Measurements from ENCODE around the gene OSBPL5.
"Not testable (repeated sequence)": the region's sequence is repeated elsewhere in the genome, so short reads cannot be mapped to it uniquely, and the experiment has no call there.

OSBPL5 gene

GRCh38 chr11:3181725-3182461 is 16.8 kb upstream of the OSBPL5 start:
- no peak for DNase-seq (ENCODE audit: low spot score)

GRCh38 chr11:3180869-3181268 is 15.8 kb upstream of the OSBPL5 start:
- DNase-seq (ENCODE audit: low spot score): no peak

DNA sequence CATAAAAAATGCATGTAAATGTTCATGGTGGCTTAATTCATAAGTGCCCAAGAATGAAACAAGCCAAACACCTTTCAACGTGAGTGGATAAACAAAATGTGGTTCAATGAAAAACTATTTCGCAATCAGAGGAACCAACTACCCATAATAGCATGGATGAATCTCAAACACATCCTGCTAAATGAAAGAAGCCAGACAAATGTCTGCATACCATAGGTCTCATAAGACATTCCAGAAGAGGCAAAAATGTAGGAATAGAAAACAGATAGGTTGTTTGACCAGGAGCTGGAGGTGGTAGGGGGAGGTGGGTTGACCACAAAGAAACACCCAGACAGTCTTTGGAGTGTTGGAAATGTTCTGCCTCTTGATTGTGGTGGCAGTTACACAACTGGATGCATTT is 13.2 kb upstream of the OSBPL5 start:
- DNase-seq (ENCODE audit: low spot score): no peak

DNA sequence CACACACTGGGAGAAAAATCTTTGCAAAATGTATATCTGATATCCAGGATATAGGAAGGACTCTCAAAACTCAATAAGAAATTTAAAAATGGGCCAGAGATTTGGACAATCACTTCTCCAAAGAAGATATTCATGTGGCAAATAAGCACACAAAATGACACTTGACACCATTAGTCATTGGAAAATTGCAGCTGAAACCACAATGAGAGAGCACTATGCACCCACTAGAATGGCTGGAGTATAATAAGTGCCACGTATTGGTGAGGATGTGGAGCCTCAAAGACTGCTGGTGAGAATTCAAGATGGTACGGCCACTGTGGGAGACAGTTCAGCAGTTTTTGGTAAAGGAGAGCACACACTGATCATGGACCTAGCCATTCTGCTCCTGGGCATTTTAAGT is 12.8 kb upstream of the OSBPL5 start:
- no peak for DNase-seq (ENCODE audit: low spot score)

DNA sequence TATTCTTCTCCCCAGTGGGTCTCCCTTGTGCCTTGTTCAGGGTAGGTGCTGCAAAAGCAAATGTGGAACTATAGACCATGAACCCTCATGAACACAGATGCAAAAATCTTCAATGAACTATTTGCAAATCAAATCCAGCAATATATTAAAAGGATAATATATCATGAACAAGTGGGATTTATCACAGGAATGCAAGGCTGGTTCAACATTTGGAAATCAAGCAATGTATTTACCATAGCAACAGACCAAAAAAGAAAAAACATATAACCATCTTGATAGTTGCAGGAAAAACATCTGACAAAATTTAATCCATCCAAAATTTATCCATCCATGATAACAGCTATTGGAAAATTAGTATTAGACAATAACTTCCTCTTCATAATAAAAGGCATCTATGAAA is 11.4 kb upstream of the OSBPL5 start:
- DNase-seq (ENCODE audit: low spot score): no peak

- no peak for DNase-seq (ENCODE audit: low spot score)
Observed at GRCh38 chr11:3175194-3175593, 10.1 kb upstream of the OSBPL5 start.

GRCh38 chr11:3174387-3174786 is 9.3 kb upstream of the OSBPL5 start:
- DNase-seq (ENCODE audit: low spot score): no peak

DNA sequence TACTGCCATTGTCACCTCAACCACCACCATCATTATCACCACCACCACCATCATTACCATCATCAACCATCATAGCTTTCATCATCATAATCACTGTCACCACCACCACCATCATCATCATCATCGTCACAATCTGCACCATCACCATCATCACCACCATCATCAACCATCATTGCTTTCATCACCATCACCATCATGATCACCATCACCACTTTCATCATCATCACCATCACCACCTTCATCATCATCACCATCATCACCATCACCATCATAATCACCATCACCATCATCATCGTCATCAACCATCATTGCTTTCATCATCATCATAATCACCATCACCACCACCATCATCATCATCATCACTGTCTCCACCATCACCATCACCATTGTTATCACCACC is 8.7 kb upstream of the OSBPL5 start:
- no peak for DNase-seq (ENCODE audit: low spot score)

DNA sequence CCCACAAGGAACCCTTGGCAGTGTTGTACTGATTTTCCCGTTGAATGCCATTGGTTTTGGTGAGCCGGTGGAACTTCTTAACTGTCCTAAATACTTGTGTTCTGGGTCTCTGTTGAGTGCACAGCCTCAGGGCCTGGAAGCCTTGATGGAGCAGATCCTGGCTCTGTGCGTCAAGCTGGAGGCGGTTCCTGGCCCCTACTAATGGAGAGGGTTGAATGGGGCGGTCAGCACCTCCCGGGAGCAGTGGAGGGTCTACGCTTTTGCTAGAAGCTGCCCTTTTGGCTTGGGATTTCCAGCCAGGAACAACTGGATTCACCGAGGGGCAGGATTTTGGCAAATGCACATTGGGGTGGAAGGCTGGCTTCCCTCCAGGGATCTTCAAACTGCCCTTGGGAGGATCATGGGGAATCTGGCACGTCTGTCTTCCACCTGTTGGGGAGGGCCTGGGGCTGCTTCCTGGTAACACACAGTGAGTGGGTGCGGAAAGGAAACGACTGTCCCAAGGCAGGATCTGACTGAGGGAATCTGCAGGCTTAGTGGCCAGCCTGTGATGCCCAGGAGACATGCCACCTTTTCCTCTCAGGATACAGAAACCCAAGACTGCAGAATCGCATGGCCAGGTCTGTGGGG is 6.9 kb upstream of the OSBPL5 start:
- DNase-seq (ENCODE audit: low spot score): no peak

GRCh38 chr11:3170756-3171650 is 5.9 kb upstream of the OSBPL5 start:
- DNase-seq (ENCODE audit: low spot score): no peak

DNA sequence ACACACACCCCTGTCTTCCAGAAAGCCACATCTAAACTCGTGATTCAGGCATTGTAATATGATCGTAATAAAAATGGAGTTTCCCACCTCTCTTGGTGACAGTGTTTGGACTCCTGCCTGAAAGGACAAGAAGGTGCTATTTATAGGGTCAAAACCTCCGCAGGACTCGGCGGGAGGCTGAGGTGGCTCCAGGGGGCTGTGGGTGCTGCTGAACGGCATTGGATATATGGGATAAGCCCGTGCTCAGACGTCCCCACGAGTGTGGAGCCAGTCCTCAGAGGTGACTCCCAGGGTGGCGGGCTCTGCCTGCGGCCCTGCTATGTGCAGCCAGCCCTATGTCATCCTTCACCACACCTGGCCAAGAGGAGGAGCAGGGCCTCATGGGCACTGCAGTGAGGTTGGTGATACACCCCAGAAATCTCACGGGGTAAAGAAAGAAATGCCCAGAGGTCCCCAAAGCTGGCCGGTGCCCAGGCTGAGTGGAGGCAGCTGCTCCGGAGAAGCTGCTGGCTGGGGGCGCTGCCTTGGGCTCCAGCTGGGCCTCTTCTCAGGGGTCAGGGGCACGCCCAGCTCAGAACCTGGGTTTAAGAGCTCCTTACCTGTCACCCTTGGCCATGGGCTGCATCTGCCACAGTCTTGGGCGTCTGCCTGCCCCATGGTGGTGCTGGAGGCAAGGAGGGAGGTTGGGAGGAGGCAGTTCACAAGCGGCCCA is 5.1 kb upstream of the OSBPL5 start:
- no peak for DNase-seq (ENCODE audit: low spot score)

GRCh38 chr11:3169255-3170043 is 4.3 kb upstream of the OSBPL5 start:
- no peak for DNase-seq (ENCODE audit: low spot score)

GRCh38 chr11:3168742-3169254 is 3.7 kb upstream of the OSBPL5 start:
- not testable (repeated sequence) for DNase-seq (ENCODE audit: low spot score)

DNA sequence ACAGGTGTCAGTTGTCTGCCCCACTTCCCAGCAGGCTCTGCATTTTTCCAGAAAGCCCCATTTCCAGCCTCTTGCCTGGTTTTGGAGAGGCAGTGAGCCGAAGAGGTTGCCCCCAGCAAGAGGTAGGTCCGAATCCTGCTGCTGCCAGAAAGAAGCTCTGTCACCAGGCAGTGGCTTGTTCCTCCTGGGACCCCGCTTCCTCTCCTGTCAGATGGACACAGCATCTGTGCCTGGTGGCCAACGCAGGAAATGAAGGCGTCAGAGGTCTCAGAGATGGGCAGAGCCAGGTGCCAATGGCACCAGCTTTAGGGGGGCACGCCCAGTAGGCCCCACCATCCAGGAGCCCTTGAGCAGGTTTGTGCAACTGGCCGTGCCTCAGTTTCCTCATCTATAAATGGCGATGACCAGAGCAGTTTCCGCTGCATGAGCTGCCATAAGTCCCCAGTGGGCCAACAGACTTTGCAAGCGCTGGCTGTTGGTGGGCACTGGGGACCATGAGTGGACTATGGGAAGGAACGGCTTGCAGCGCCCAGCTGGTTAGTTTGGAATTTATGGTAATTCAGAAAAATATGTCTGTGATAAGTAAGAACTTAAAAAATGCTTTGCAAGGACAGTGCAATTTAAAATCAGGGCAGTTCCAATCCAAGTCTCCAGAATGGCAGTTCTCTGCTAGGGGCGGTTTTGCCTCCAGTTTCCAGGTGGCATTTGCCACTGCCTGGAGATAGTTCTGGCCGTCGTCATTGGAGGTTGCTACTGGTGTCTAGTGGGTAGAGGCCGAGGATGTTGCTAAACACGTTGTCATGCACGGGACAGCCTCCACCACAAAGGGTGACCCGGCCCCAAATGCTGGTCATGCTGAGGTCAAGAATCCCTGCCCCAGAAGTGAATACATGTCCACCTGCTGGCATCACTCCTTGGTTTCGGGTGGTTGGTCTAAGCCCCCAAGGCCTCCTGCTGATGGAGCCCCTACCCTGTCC is 2.3 kb upstream of the OSBPL5 start:
- DNase-seq (ENCODE audit: low spot score): no peak

GRCh38 chr11:3166268-3167142 is 1.4 kb upstream of the OSBPL5 start:
- DNase-seq (ENCODE audit: low spot score): no peak

- no peak for DNase-seq (ENCODE audit: low spot score)
Observed at GRCh38 chr11:3165916-3166267, 782 bp upstream of the OSBPL5 start.

DNA sequence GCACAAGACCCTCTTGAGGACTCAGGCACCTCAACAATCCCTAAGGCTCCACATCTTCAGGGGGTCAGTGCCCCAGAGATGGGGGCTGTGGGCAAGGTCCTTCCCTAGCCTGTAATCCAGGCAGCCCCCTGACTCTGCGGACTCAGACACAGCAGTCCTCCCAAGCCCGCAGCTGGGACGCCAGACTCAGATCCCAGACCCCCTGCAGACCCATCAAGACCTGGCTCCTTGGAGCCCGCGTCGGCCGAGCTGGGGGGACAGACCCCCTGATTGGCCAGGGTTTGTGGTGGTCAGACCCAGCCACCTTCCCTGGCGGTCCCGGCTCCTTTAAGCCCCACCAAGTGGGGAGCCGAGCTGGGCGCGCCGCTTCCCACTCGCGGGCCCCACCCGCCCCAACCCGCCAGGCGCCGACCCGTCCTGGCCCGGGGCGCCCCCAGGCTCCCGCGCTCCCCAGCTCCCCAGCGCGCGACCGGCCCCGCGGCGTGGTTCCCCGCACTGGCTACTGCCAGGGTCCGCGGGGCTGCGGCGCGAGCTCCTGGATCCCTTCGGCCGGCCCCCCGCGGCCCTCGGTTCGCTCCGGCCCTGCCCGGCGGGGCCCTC is 458 bp downstream of the OSBPL5 start:
- no peak for DNase-seq (ENCODE audit: low spot score)

DNA sequence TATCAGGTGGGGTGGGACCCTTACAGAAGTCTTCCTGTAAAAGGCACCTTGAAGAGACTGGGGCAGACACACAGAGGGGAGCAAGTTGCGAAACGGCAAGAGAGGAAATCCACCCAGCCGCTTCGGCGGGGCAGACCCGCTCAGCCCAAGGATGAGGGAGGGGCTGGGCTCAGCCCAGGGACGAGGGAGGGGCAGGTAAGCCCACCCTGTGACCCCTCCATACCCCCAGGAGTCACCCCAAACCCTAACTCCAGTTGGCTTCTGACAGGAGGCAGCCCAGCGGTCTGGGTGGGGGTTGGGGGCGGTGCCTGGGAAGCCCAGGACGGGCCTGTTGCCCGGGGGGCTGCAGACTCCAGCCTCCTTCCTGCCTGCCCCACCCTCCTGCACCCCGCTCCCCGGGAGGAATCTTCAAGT is 965 bp downstream of the OSBPL5 start:
- DNase-seq (ENCODE audit: low spot score): no peak

Measured in CD4-positive, alpha-beta T cell treated with Interleukin-2 at 100 ng/mL for 4 hours (primary cell).